Parathyroid adenoma (tissue), 2 donors: ENCODE measurements around the gene UPF1.
"Not testable (repeated sequence)": the region's sequence is repeated elsewhere in the genome, so short reads cannot be mapped to it uniquely, and the experiment has no call there.

Source experiments
- H2AFZ ChIP-seq: fragments of 300-600 bp; sonication (generic); one replicate; pipeline ENCODE4 v1.7.0; 2017; ENCODE audit warnings: antibody characterized with exemption, mild to moderate bottlenecking
- H3K27ac ChIP-seq: fragments of 300-600 bp; sonication (generic); one replicate; pipeline ENCODE4 v1.7.0; 2017
- H3K27me3 ChIP-seq: fragments of 300-600 bp; sonication (generic); one replicate; pipeline ENCODE4 v1.7.0; 2017; ENCODE audit warnings: low read length; ENCODE audit not compliant: control insufficient read depth, insufficient read depth
- H3K36me3 ChIP-seq: fragments of 300-600 bp; sonication (generic); one replicate; pipeline ENCODE4 v1.7.0; 2017; ENCODE audit warnings: low read length; ENCODE audit not compliant: control insufficient read depth, insufficient read depth
- H3K4me1 ChIP-seq: fragments of 300-600 bp; sonication (generic); one replicate; pipeline ENCODE4 v1.7.0; 2017; ENCODE audit warnings: control low read depth
- H3K4me2 ChIP-seq: fragments of 300-600 bp; sonication (generic); one replicate; pipeline ENCODE4 v1.7.0; 2017; ENCODE audit warnings: low read length
- H3K4me3 ChIP-seq: fragments of 300-600 bp; sonication (generic); one replicate; pipeline ENCODE4 v1.7.0; 2017; ENCODE audit warnings: low read depth, low read length
- H3K79me2 ChIP-seq: fragments of 300-600 bp; sonication (generic); one replicate; pipeline ENCODE4 v1.7.0; 2017; ENCODE audit warnings: control low read depth
- H3K9ac ChIP-seq: fragments of 300-600 bp; sonication (generic); one replicate; pipeline ENCODE4 v1.7.0; 2017; ENCODE audit warnings: mild to moderate bottlenecking
- H3K9me3 ChIP-seq: fragments of 300-600 bp; sonication (generic); one replicate; pipeline ENCODE4 v1.7.0; 2017; ENCODE audit warnings: low read length; ENCODE audit not compliant: control insufficient read depth
- CTCF ChIP-seq: fragments of 300-600 bp; sonication (generic); IDR thresholded peaks from one replicate; pipeline ENCODE4 v1.7.0; 2017; ENCODE audit warnings: antibody characterized with exemption, mild to moderate bottlenecking
- donor health status: primary hyperparathyroidism.

The UPF1 gene

GRCh38 chr19:18910010-18910409 lies 78.3 kb downstream of the UPF1 start:
- no peak for TF ChIP-seq CTCF
- H3K4me3 ChIP-seq: no peak overlapping the region

GRCh38 chr19:18910801-18911436 lies 79.2 kb downstream of the UPF1 start:
- Histone ChIP-seq H3K79me2 (peaks cover 52% of the 10 kb centered on the region), H3K9ac (no peak overlapping the region), H3K4me3 (no peak overlapping the region), H3K4me1 (no peaks in the 10 kb centered on the region), H3K27ac (no peak overlapping the region), H3K36me3 (no peaks in the 10 kb centered on the region), H3K27me3 (no peaks in the 10 kb centered on the region), H2AFZ (no peak overlapping the region), H3K9me3 (no peaks in the 10 kb centered on the region), H3K4me2 (no peak overlapping the region)
- TF ChIP-seq CTCF: no peak

More at GRCh38 chr19:18910010-18910409, 78.3 kb downstream of the UPF1 start:
- Histone ChIP-seq H3K4me2 (no peak overlapping the region), H3K9me3 (no peaks in the 10 kb centered on the region), H2AFZ (no peak overlapping the region), H3K27ac (no peak overlapping the region), H3K27me3 (no peaks in the 10 kb centered on the region), H3K36me3 (no peaks in the 10 kb centered on the region), H3K79me2 (peaks cover 53% of the 10 kb centered on the region), H3K4me1 (no peaks in the 10 kb centered on the region), H3K9ac (no peak overlapping the region)

- no peak overlapping the region for H3K4me2 ChIP-seq
- H3K27ac ChIP-seq: no peak overlapping the region
- no peak overlapping the region for H3K9ac ChIP-seq
- no peaks in the 10 kb centered on the region for H3K27me3 ChIP-seq
- H3K4me1 ChIP-seq: peaks cover 3% of the 10 kb centered on the region
- peaks cover 52% of the 10 kb centered on the region for H3K79me2 ChIP-seq
- H2AFZ ChIP-seq: no peak overlapping the region
- no peak for TF ChIP-seq CTCF
- H3K36me3 ChIP-seq: no peaks in the 10 kb centered on the region
- no peaks in the 10 kb centered on the region for H3K9me3 ChIP-seq
- no peak overlapping the region for H3K4me3 ChIP-seq
Measured at GRCh38 chr19:18912933-18913332, 81.2 kb downstream of the UPF1 start.

- TF ChIP-seq CTCF: no peak
- Histone ChIP-seq H3K36me3 (no peaks in the 10 kb centered on the region), H3K27ac (no peak overlapping the region), H3K4me3 (no peak overlapping the region), H3K9ac (no peak overlapping the region), H3K27me3 (no peaks in the 10 kb centered on the region), H2AFZ (no peak overlapping the region), H3K4me2 (no peak overlapping the region), H3K79me2 (peaks cover 52% of the 10 kb centered on the region), H3K4me1 (peaks cover 3% of the 10 kb centered on the region), H3K9me3 (no peaks in the 10 kb centered on the region)
Measured at GRCh38 chr19:18913466-18913865, 81.7 kb downstream of the UPF1 start.

- Histone ChIP-seq H3K4me2 (no peak overlapping the region), H3K36me3 (no peaks in the 10 kb centered on the region), H3K9ac (no peak overlapping the region), H3K27me3 (no peaks in the 10 kb centered on the region), H3K9me3 (no peaks in the 10 kb centered on the region), H3K4me1 (peaks cover 9% of the 10 kb centered on the region), H3K79me2 (peaks cover 52% of the 10 kb centered on the region), H3K4me3 (no peak overlapping the region), H3K27ac (peak overlapping the region; percentile 1), H2AFZ (no peak overlapping the region)
- peak; percentile 74 for TF ChIP-seq CTCF
Measured at GRCh38 chr19:18915639-18916038, 83.9 kb downstream of the UPF1 start.

GRCh38 chr19:18917593-18917992 lies 85.8 kb downstream of the UPF1 start:
- not testable (repeated sequence) for H3K36me3 ChIP-seq, H3K9ac ChIP-seq, H2AFZ ChIP-seq, H3K9me3 ChIP-seq, H3K27ac ChIP-seq, H3K4me2 ChIP-seq, H3K4me1 ChIP-seq, H3K27me3 ChIP-seq, H3K4me3 ChIP-seq
- H3K79me2 ChIP-seq: peaks cover 43% of the 10 kb centered on the region
